ENCODE measurements around the gene COG7.

COG7 gene

DNA sequence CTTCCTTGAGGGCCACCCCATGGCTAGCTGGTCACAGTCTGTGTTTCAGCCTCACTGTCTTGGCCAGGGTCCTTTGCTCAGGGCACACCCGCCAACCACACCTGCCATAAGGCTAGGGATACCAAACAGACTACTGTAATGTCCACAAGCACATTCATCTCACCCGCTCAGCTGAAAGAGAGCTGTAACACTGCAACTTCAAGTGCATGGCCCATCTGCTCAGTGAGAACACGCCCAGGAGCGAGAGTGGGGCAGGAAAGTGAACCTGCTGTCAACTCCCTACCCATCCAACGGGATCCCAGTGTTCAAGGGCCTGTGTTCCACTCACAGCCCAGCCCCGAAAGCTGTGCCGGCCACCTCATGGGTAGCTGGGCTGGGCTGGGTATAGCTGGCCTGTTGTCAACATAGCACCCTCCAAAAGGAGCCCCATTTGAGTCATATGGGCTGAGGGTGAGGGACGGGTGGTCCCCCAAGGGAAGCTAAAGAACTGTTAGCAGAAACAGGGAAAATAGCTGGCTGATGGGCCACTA is 95.2 kb downstream of the COG7 start:
- DNase-seq (ENCODE audit: low read depth), result no peak

DNA sequence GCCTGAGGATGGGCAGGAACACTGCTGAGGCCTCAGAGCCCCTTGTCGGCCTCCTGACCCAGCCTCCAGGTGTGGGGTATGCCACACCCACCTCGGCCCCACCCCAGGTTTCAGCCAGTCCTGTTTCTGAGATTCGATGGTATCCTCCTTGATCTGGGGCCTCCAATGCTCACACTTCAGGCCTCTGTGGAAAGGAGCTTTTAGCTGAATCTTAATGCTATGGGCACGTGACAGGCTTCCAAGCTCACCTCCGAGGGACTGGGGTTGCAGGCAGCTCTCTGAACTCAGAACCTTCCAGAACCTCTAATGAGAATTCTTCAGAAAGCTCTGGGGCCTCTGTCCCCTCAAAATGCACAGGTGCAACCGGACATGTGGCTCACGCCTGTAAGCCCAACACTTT is 96.0 kb downstream of the COG7 start:
- no peak for DNase-seq (ENCODE audit: low read depth)

DNA sequence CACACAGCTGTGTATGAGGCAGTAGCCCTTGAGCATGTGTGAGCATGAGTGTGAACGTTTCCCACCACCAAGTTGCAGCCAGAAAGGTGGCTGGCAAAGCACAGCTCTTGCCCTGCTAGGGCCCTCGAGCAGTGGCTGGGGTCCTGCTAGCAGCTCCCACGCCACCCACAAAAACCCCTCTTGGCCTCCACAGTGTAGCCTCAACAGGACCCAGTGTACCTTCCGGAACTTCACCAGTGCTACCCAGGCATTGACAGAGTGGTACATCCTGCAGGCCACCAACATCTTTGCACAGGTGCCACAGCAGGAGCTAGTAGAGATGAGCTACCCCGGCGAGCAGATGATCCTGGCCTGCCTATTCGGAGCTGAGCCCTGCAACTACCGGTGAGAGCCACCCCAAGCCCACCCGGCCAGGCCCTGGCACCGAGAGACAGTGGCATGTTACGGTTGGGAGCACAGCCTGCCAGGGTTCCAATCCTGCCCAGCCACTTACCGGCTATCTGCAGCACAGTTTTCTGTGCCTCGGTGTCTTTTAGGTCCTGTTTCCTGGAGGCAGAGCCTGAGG is 97.8 kb downstream of the COG7 start:
- DNase-seq (ENCODE audit: low read depth), result no peak

DNA sequence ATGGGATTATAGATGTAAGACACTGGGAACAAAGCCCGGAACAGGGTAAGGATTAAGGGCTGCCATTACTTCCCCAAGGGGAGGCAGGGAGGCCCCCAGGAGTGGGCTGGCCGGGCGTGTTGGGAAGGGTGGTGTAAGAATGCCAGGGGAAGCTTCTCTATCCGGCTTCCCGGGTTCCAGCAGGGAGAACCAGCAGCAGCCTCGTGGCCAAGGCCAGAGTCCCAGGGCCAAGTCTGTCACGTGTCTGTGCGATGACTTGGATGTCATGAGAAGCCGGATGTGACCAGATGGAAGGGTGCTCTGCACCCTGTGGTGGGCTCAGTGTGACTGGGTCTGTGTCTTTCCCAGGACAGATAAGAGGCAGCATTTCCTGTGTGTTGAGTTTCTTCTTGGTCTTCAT is 98.7 kb downstream of the COG7 start:
- no peak for DNase-seq (ENCODE audit: low read depth)

DNA sequence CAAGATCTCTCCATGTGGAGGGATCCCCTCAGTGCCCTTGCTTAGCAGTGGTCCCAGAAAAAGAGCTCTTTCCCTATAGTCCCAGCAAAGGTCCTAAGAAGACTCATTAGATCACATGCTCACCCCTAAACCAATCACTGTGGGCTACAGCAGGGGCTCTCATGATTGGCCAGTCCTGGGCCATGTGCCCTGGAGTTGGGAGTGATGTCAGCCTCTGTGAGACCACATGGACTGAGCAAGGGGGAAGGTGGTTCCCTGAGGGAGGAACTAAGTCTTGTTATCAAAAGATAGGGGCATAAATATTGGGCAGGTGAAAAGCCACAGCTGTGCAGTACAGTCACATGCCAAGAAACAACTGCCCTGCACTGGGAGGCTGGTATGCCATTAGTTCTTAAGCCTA is 99.5 kb downstream of the COG7 start:
- DNase-seq (ENCODE audit: low read depth), result no peak

DNA sequence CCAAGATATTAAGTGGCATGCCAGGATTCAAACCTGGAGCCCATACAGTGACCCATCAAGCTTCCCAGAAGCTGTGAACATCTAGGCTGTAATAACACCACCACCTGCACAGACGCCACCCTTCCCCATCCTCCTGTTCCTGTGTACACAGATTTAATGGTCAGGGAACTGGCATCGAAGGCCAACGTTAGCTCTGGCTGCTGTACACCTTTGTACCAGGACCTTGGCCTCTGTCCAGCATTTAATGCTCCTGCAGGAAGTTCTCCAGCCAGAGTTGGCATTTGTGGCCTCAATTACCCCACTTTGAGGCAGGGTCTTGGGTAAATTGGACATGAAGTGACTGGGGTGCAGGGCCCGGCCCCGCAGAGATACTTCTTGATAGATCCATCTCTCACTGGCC is 101.6 kb downstream of the COG7 start:
- DNase-seq (ENCODE audit: low read depth), result no peak

DNA sequence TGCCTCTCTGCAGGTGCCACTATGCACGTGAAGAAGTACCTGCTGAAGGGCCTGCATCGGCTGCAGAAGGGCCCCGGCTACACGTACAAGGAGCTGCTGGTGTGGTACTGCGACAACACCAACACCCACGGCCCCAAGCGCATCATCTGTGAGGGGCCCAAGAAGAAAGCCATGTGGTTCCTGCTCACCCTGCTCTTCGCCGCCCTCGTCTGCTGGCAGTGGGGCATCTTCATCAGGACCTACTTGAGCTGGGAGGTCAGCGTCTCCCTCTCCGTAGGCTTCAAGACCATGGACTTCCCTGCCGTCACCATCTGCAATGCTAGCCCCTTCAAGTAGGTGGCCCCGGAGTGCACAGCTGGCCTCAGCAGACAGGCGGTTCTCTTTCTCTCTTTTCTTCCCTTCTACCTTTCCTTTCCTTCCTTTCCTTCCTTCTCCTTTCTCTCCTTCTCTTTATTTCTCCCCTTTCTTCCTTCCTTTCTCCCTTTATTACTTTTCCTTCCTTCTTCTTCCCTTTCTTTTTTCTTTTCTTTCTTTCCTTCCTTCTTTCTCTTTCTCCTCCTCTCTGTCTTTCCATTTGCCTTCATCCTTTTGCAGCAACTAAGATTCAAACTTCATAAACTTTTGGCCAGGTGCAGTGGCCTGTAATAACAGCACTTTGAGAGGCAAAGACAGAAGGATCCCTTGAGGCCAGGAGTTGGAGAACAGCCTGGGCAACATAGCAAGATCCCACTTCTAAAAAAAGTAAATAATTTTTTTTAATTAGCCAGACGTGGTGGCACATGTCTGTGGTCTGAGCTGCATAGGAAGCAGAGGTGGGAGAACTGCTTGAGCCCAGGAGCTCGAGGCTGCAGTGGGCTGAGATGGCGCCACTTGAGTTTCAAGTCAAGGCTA is 104.2 kb downstream of the COG7 start:
- DNase-seq (ENCODE audit: low read depth), result no peak

DNA sequence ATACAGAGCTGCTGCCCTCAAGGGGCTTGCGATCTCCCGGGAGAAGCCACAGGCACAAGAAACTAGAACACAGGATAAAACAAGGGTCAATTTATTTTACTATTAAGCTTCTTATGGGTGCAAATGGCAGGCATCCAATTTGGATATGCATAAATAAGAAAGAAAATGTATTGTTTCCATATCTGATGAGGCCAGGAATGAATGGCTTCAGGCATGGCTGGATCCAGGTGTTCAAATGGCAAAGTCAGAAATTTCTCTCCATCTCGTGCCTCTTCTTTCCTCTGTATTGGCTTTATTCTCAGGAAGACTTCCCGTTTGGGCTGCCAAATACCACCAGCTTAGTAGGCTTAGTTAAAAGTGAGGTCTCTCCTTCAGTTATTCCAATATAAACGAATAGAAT is 107.8 kb downstream of the COG7 start:
- DNase-seq (ENCODE audit: low read depth), result no peak

DNA sequence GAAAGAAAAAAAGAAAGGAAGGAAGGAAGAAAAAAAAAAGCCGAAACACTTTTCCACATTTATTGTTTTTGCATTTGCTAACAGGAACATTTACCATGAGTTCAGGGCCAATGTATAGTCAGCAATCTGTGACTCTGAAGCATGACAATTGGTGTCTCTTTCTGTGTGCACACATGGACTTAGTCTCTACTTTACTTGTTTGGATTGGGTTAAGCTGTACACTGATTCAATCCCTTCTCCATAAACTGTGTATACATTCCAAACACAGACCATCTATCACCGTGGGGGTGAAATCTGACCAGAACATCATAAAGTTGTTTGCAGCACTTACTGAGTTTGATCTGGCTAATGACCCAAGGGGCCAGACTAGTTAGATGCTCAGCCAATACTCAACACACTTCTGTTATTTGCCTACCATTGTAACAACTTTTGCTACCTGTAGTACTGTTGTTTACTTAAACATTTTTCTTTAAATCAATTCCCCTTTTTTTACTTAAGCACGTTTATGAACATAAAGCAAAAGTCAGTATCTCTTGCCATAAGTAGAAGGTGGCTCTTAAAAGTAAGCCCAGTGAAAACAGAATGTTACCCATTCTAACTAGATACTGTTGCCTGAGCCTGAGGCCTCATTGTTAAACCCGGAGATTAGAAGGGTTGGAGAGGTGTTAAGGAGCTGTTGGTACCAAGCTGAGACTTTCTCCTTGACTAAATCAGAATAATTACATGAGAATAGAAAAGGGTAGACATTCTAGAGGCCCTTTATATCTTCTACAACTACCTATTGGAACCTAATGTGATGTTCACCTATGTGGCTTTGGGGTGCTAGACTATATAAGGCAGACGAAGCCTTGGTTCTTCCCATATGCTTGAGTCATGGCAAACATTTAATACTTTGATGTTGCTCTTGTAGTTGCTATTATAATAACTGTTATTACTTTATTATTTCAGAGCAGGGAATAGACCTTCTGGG is 109.1 kb downstream of the COG7 start:
- DNase-seq (ENCODE audit: low read depth), result no peak

DNA sequence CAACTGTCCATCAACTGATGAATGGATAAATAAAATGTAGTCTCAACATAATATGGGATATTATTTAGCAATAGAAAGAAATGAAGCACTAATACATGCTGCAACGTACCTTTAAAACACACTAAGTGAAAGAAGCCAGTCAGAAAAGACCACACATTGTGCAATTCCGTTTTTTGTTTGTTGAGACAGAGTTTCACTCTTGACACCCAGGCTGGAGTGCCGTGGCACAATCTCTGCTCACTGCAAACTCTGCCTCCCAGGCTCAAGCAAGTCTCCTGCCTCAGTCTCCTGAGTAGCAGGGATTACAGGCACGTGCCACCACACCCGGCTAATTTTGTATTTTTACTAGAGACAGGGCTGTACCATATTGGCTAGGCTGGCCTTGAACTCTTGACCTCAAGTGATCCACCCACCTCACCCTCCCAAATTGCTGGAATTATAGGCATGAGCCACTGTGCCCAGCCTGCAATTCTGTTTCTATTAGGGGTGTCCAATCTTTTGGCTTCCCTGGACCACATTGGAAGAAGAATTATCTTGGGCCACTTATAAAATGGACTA is 110.8 kb downstream of the COG7 start:
- no peak for DNase-seq (ENCODE audit: low read depth)

DNA sequence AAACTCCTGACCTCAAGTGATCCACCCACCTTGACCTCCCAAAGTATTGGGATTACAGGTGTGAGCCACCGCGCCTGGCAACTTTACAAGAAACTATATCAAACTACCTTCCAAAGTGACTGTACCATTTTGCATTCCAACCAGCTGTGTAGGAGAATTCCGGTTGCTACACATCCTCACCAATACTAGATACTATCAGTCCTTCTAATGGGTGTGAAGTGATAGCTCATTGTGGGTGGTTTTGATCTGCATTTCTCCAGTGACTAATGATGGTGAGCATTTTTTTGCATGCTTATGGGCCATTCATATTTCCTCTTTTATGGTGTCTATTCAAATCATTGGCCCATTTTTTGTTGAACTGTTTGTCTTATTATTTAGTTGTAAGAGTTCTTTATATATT is 113.2 kb downstream of the COG7 start:
- no peak for DNase-seq (ENCODE audit: low read depth)

Measured in GM04504 (cell line).